H1 (cell line): ENCODE data around the gene ZNF407. TPM values are rescaled to one million over a fixed set of nuclear protein-coding genes. Genes with fewer than 3 reads are reported as not detected.

ENCODE experiments used
- E2F6 ChIP-seq: IDR thresholded peaks from 2 replicates; pipeline ENCODE4 v1.6.1; 2012; ENCODE audit warnings: inconsistent platforms
- NRF1 ChIP-seq: IDR thresholded peaks from 2 replicates; pipeline ENCODE4 v1.6.1; 2011; ENCODE audit warnings: mild to moderate bottlenecking, low read depth, low read length, improper control_type of control experiment
- polyA plus RNA-seq, 7 experiments: library from polyadenylated mRNA; depleted of rRNA in 3 of 7; stranded (reverse) in 5 of 7; unstranded in 2 of 7; fragments of >200 nt in 5 of 7; fragments of 200-250 nt in 2 of 7; gene quantifications; 1 replicate in 5 of 7; 2 replicates in 1 of 7; 4 replicates in 1 of 7; pipeline versions ENCODE4 v1.2.1 to v1.2.3, GENCODE V29; 2011 to 2013; ENCODE audit warnings: missing spikeins in 2 of 7, mixed read lengths in 2 of 7
- total RNA-seq: library from RNA; stranded (reverse); fragmentation: NEBNext Ultra II Directional; extraction: Animal tissue kit (Norgen Biotek cat#: 25700); gene quantifications from 2 replicates; pipeline ENCODE4 v1.2.1, GENCODE V29; 2021

The ZNF407 gene
- total and polyA plus RNA-seq, 2 of the 8 experiments (the other 6 are each of a cell fraction or from before 2014, with no cell fraction given), result 1.5 to 6.8 TPM

DNA sequence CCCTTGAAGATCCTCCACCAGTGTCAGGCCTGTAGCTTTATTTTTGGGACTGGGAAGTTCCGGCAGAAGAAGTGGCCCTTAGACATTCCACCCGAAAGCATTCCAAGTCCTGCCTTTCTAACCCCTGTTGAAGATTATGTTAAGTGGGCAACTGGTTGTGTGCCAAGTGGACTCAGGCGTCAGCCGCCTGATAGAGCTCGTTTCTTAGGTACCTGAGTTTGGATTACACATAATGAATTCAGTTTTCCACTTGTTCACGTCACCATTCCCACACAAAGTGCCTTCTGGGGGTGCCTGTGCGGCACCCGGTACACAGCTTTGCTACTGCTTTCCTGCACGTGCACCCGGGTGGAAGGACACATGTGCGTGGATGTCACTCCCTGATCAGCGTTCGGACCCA lies 454.8 kb downstream of the ZNF407 start (continued):
- no peak for TF ChIP-seq NRF1
- TF ChIP-seq E2F6, result no peak
